Measurements from ENCODE around the gene CYP4F2.
"Not testable (repeated sequence)": the region's sequence is repeated elsewhere in the genome, so short reads cannot be mapped to it uniquely, and the experiment has no call there.

DNA sequence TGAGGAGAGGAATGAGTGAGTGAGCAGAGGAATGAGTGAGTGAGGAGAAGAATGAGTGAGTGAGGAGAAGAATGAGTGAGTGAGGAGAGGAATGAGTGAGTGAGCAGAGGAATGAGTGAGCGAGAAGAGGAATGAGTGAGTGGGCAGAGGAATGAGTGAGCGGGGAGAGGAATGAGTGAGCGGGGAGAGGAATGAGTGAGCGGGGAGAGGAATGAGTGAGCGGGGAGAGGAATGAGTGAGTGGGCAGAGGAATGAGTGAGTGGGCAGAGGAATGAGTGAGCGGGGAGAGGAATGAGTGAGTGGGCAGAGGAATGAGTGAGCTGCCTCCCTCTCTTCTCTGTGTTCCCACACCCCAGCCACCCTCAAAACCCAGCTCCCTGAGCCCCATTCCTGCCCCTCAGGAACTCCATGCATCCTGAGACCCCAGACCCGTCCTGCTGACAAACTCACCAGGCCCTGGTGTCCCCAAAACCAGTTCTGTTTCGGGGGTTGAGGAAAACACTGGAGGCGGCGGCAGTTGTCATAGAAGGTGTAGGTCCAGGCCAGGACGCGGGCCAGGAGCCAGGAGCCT lies 36.0 kb upstream of the CYP4F2 start:
- TF ChIP-seq, protein P1, sequence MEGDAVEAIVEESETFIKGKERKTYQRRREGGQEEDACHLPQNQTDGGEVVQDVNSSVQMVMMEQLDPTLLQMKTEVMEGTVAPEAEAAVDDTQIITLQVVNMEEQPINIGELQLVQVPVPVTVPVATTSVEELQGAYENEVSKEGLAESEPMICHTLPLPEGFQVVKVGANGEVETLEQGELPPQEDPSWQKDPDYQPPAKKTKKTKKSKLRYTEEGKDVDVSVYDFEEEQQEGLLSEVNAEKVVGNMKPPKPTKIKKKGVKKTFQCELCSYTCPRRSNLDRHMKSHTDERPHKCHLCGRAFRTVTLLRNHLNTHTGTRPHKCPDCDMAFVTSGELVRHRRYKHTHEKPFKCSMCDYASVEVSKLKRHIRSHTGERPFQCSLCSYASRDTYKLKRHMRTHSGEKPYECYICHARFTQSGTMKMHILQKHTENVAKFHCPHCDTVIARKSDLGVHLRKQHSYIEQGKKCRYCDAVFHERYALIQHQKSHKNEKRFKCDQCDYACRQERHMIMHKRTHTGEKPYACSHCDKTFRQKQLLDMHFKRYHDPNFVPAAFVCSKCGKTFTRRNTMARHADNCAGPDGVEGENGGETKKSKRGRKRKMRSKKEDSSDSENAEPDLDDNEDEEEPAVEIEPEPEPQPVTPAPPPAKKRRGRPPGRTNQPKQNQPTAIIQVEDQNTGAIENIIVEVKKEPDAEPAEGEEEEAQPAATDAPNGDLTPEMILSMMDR (conservative IDR thresholded peaks at IDR 0.05 in 1 of 2, IDR thresholded peaks at IDR 0.05 in 1 of 2; ENCODE audit: extremely low read depth in 1 of 2, insufficient read depth in 1 of 2, low read depth in 1 of 2, low read length in 2 of 2), result not testable (repeated sequence)
- not testable (repeated sequence) for TF ChIP-seq EZH2 (IDR thresholded peaks at IDR 0.05; ENCODE audit: borderline replicate concordance, low read length)

Measured in mammary epithelial cell (primary cell).